ENCODE results near the gene MRPL54.

MRPL54 gene

GRCh38 chr19:3801412-3802096 is 39.1 kb downstream of the MRPL54 start:
- H3K4me2 ChIP-seq (ENCODE audit: low read length) = no peak overlapping the region
- H3K4me1 ChIP-seq (ENCODE audit: control insufficient read depth, low read depth, low read length) = no peaks in the 10 kb centered on the region
- H3K23ac ChIP-seq (ENCODE audit: low read length) = no peak overlapping the region
- no peaks in the 10 kb centered on the region for H3K79me1 ChIP-seq (ENCODE audit: low read length)
- no peak overlapping the region for H3K56ac ChIP-seq (ENCODE audit: low read length)
- peaks cover 2% of the 10 kb centered on the region for H3K27me3 ChIP-seq (ENCODE audit: insufficient read depth, low read length, poor library complexity)
- H3K9ac ChIP-seq (ENCODE audit: low read length) = no peak overlapping the region
- no peak overlapping the region for H2AK5ac ChIP-seq (ENCODE audit: low read length)
- H2BK120ac ChIP-seq (ENCODE audit: low read depth, low read length) = no peak overlapping the region
- no CpG with 5 or more reads among the region's 46 CpGs for WGBS (ENCODE audit: extremely low coverage, insufficient coverage, low lambda C conversion rate)
- H2BK15ac ChIP-seq (replicated peaks; ENCODE audit: low read depth) = no peak overlapping the region
- DNase-seq = peak; percentile 69
- no peak overlapping the region for H3K18ac ChIP-seq (ENCODE audit: low read length)
- no peaks in the 10 kb centered on the region for H3K36me3 ChIP-seq (ENCODE audit: control insufficient read depth, insufficient read depth, low read length)
- no peak overlapping the region for H4K5ac ChIP-seq (ENCODE audit: low read length)
- no peak overlapping the region for H4K8ac ChIP-seq (ENCODE audit: low read depth, low read length)
- H2BK5ac ChIP-seq (ENCODE audit: low read length) = no peak overlapping the region
- no peak overlapping the region for H3K27ac ChIP-seq (ENCODE audit: low read depth, low read length)
- no peak overlapping the region for H3K4me3 ChIP-seq (ENCODE audit: low read length)
- H3K4ac ChIP-seq (ENCODE audit: low read depth, low read length) = no peak overlapping the region
- no peaks in the 10 kb centered on the region for H3K79me2 ChIP-seq (ENCODE audit: control insufficient read depth, insufficient read depth, low read length)

- no peak overlapping the region for H2AK5ac ChIP-seq (ENCODE audit: low read length)
- H3K9ac ChIP-seq (ENCODE audit: low read length) = no peak overlapping the region
- H4K8ac ChIP-seq (ENCODE audit: low read depth, low read length) = no peak overlapping the region
- DNase-seq = no peak
- H2BK5ac ChIP-seq (ENCODE audit: low read length) = no peak overlapping the region
- H4K5ac ChIP-seq (ENCODE audit: low read length) = no peak overlapping the region
- H3K4ac ChIP-seq (ENCODE audit: low read depth, low read length) = no peak overlapping the region
- H2BK15ac ChIP-seq (replicated peaks; ENCODE audit: low read depth) = no peak overlapping the region
- H3K79me2 ChIP-seq (ENCODE audit: control insufficient read depth, insufficient read depth, low read length) = no peaks in the 10 kb centered on the region
- H3K23ac ChIP-seq (ENCODE audit: low read length) = no peak overlapping the region
- no CpG with 5 or more reads among the region's 24 CpGs for WGBS (ENCODE audit: extremely low coverage, insufficient coverage, low lambda C conversion rate)
- peaks cover 2% of the 10 kb centered on the region for H3K27me3 ChIP-seq (ENCODE audit: insufficient read depth, low read length, poor library complexity)
- no peak overlapping the region for H3K4me3 ChIP-seq (ENCODE audit: low read length)
- no peak overlapping the region for H3K27ac ChIP-seq (ENCODE audit: low read depth, low read length)
- no peak overlapping the region for H3K56ac ChIP-seq (ENCODE audit: low read length)
- H3K18ac ChIP-seq (ENCODE audit: low read length) = no peak overlapping the region
- H3K79me1 ChIP-seq (ENCODE audit: low read length) = no peaks in the 10 kb centered on the region
- no peaks in the 10 kb centered on the region for H3K36me3 ChIP-seq (ENCODE audit: control insufficient read depth, insufficient read depth, low read length)
- no peak overlapping the region for H2BK120ac ChIP-seq (ENCODE audit: low read depth, low read length)
- H3K4me1 ChIP-seq (ENCODE audit: control insufficient read depth, low read depth, low read length) = no peaks in the 10 kb centered on the region
- no peak overlapping the region for H3K4me2 ChIP-seq (ENCODE audit: low read length)
Observed at GRCh38 chr19:3803114-3803888, 40.8 kb downstream of the MRPL54 start.

DNA sequence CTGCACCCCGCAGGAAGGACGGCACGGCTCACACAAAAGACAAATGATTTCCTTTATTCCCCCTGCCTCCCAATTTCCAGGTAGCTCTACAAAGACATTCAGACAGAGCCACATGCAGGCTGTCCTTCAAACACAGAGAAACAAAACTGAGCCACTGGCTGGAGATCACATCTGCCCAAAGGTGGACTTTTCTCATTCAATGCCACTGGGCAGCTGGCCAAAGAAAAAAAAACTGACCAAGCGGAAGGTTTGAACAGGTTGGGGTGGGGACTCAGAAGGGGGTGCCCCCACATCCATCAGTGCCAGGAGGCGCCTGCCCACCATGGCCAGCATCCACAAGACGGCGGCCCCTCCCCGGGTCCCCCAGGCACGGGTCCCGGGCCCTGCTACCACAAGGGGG is 41.5 kb downstream of the MRPL54 start:
- Histone ChIP-seq H3K4ac (ENCODE audit: low read depth, low read length) (no peak overlapping the region), H3K18ac (ENCODE audit: low read length) (no peak overlapping the region), H3K79me1 (ENCODE audit: low read length) (no peaks in the 10 kb centered on the region), H2AK5ac (ENCODE audit: low read length) (no peak overlapping the region), H3K4me1 (ENCODE audit: control insufficient read depth, low read depth, low read length) (no peaks in the 10 kb centered on the region), H4K8ac (ENCODE audit: low read depth, low read length) (no peak overlapping the region), H4K5ac (ENCODE audit: low read length) (no peak overlapping the region), H3K27me3 (ENCODE audit: insufficient read depth, low read length, poor library complexity) (peaks cover 2% of the 10 kb centered on the region), H3K79me2 (ENCODE audit: control insufficient read depth, insufficient read depth, low read length) (no peaks in the 10 kb centered on the region), H3K36me3 (ENCODE audit: control insufficient read depth, insufficient read depth, low read length) (no peaks in the 10 kb centered on the region), H3K23ac (ENCODE audit: low read length) (no peak overlapping the region), H3K4me3 (ENCODE audit: low read length) (no peak overlapping the region), H2BK120ac (ENCODE audit: low read depth, low read length) (no peak overlapping the region), H3K9ac (ENCODE audit: low read length) (no peak overlapping the region), H3K27ac (ENCODE audit: low read depth, low read length) (no peak overlapping the region), H2BK15ac (replicated peaks; ENCODE audit: low read depth) (no peak overlapping the region), H2BK5ac (ENCODE audit: low read length) (no peak overlapping the region), H3K56ac (ENCODE audit: low read length) (no peak overlapping the region), H3K4me2 (ENCODE audit: low read length) (no peak overlapping the region)
- WGBS (ENCODE audit: extremely low coverage, insufficient coverage, low lambda C conversion rate) = no CpG with 5 or more reads among the region's 10 CpGs
- DNase-seq = no peak

- Histone ChIP-seq H2BK120ac (ENCODE audit: low read depth, low read length) (no peak overlapping the region), H3K4me3 (ENCODE audit: low read length) (no peak overlapping the region), H3K79me2 (ENCODE audit: control insufficient read depth, insufficient read depth, low read length) (no peaks in the 10 kb centered on the region), H3K56ac (ENCODE audit: low read length) (no peak overlapping the region), H3K23ac (ENCODE audit: low read length) (no peak overlapping the region), H4K5ac (ENCODE audit: low read length) (no peak overlapping the region), H3K9ac (ENCODE audit: low read length) (no peak overlapping the region), H3K27ac (ENCODE audit: low read depth, low read length) (no peak overlapping the region), H3K18ac (ENCODE audit: low read length) (no peak overlapping the region), H2BK15ac (replicated peaks; ENCODE audit: low read depth) (no peak overlapping the region), H3K79me1 (ENCODE audit: low read length) (no peaks in the 10 kb centered on the region), H2BK5ac (ENCODE audit: low read length) (no peak overlapping the region), H3K4me2 (ENCODE audit: low read length) (no peak overlapping the region), H3K27me3 (ENCODE audit: insufficient read depth, low read length, poor library complexity) (peaks cover 2% of the 10 kb centered on the region), H3K4ac (ENCODE audit: low read depth, low read length) (no peak overlapping the region), H4K8ac (ENCODE audit: low read depth, low read length) (no peak overlapping the region), H2AK5ac (ENCODE audit: low read length) (no peak overlapping the region), H3K36me3 (ENCODE audit: control insufficient read depth, insufficient read depth, low read length) (no peaks in the 10 kb centered on the region), H3K4me1 (ENCODE audit: control insufficient read depth, low read depth, low read length) (no peaks in the 10 kb centered on the region)
- no peak for DNase-seq
- no CpG with 5 or more reads among the region's 13 CpGs for WGBS (ENCODE audit: extremely low coverage, insufficient coverage, low lambda C conversion rate)
Observed at GRCh38 chr19:3804429-3804828, 41.9 kb downstream of the MRPL54 start.

- WGBS (ENCODE audit: extremely low coverage, insufficient coverage, low lambda C conversion rate) = no CpG with 5 or more reads among the region's 29 CpGs
- H2BK120ac ChIP-seq (ENCODE audit: low read depth, low read length) = no peak overlapping the region
- no peaks in the 10 kb centered on the region for H3K4me1 ChIP-seq (ENCODE audit: control insufficient read depth, low read depth, low read length)
- no peak overlapping the region for H3K56ac ChIP-seq (ENCODE audit: low read length)
- H3K36me3 ChIP-seq (ENCODE audit: control insufficient read depth, insufficient read depth, low read length) = no peaks in the 10 kb centered on the region
- H4K5ac ChIP-seq (ENCODE audit: low read length) = no peak overlapping the region
- DNase-seq = no peak
- no peak overlapping the region for H2BK15ac ChIP-seq (replicated peaks; ENCODE audit: low read depth)
- no peaks in the 10 kb centered on the region for H3K79me1 ChIP-seq (ENCODE audit: low read length)
- no peak overlapping the region for H3K4me3 ChIP-seq (ENCODE audit: low read length)
- H2AK5ac ChIP-seq (ENCODE audit: low read length) = no peak overlapping the region
- no peak overlapping the region for H3K4ac ChIP-seq (ENCODE audit: low read depth, low read length)
- H3K4me2 ChIP-seq (ENCODE audit: low read length) = no peak overlapping the region
- no peak overlapping the region for H3K23ac ChIP-seq (ENCODE audit: low read length)
- no peaks in the 10 kb centered on the region for H3K79me2 ChIP-seq (ENCODE audit: control insufficient read depth, insufficient read depth, low read length)
- no peak overlapping the region for H3K18ac ChIP-seq (ENCODE audit: low read length)
- no peak overlapping the region for H3K27ac ChIP-seq (ENCODE audit: low read depth, low read length)
- no peak overlapping the region for H2BK5ac ChIP-seq (ENCODE audit: low read length)
- no peak overlapping the region for H4K8ac ChIP-seq (ENCODE audit: low read depth, low read length)
- peaks cover 2% of the 10 kb centered on the region for H3K27me3 ChIP-seq (ENCODE audit: insufficient read depth, low read length, poor library complexity)
- no peak overlapping the region for H3K9ac ChIP-seq (ENCODE audit: low read length)
Observed at GRCh38 chr19:3805859-3806258, 43.4 kb downstream of the MRPL54 start.
